HL-60/S4 treated with phorbol 12-myristate 13-acetate at 8.2 ng/mL for 4 days and 3 days (cell line): ENCODE measurements around the gene ZCCHC3.

ENCODE experiments used
- in situ Hi-C: fragments of 300-500 bp; cut with MboI; formaldehyde crosslinking; loops from 2 replicates; pipeline ENCODE4 v1.15.0; 2022; ENCODE audit warnings: low sequenced_read_pairs

Gene ZCCHC3

GRCh38 chr20:311609-312008 is 14.2 kb downstream of the ZCCHC3 start:
- in situ Hi-C loops = no loop called here

GRCh38 chr20:312067-312466 is 14.7 kb downstream of the ZCCHC3 start:
- in situ Hi-C loops = no loop called here

- in situ Hi-C loops = no loop called here
Measured at GRCh38 chr20:312866-313265, 15.5 kb downstream of the ZCCHC3 start.

GRCh38 chr20:313402-313801 is 16.0 kb downstream of the ZCCHC3 start:
- in situ Hi-C loops = no loop called here

- in situ Hi-C loops = no loop called here
Measured at GRCh38 chr20:313948-314347, 16.6 kb downstream of the ZCCHC3 start.

GRCh38 chr20:316316-317068 is 19.1 kb downstream of the ZCCHC3 start:
- in situ Hi-C loops = no loop called here

- in situ Hi-C loops = no loop called here
Measured at GRCh38 chr20:324177-325044, 27.0 kb downstream of the ZCCHC3 start.

- in situ Hi-C loops = no loop called here
Measured at GRCh38 chr20:325045-325888, 27.9 kb downstream of the ZCCHC3 start, which contains the start of gene SOX12. Gene SOX12 (plus strand): TSS chr20:325552. CDS start chr20:325925, 373 bp downstream.

- in situ Hi-C loops = no loop called here
Measured at GRCh38 chr20:325889-326644, 28.7 kb downstream of the ZCCHC3 start.

GRCh38 chr20:326645-327185 is 29.3 kb downstream of the ZCCHC3 start:
- in situ Hi-C loops = no loop called here

GRCh38 chr20:327186-328026 is 30.0 kb downstream of the ZCCHC3 start:
- in situ Hi-C loops = no loop called here

- in situ Hi-C loops = no loop called here
Measured at GRCh38 chr20:328027-328974, 30.9 kb downstream of the ZCCHC3 start.

GRCh38 chr20:328975-329695 is 31.8 kb downstream of the ZCCHC3 start:
- in situ Hi-C loops = no loop called here

- in situ Hi-C loops = no loop called here
Measured at GRCh38 chr20:329851-330232, 32.5 kb downstream of the ZCCHC3 start.

GRCh38 chr20:330233-331149 is 33.1 kb downstream of the ZCCHC3 start:
- in situ Hi-C loops = no loop called here

GRCh38 chr20:334578-334977 is 37.2 kb downstream of the ZCCHC3 start:
- in situ Hi-C loops = no loop called here
